Left ventricle myocardium inferior (tissue), 1 donor: ENCODE measurements around the gene ARHGAP5. TPM values are rescaled to one million over a fixed set of nuclear protein-coding genes. Genes with fewer than 3 reads are reported as not detected.
A peak's percentile ranks its signal among the peaks of the same experiment; 100 is the strongest.
"Not testable (repeated sequence)": the region's sequence is repeated elsewhere in the genome, so short reads cannot be mapped to it uniquely, and the experiment has no call there.

Experiments
- DNase-seq: peaks from one replicate; pipeline ENCODE4 v3.0.0-alpha.2; 2020
- H3K27ac ChIP-seq: fragments of 200-600 bp; replicated peaks from 2 replicates; pipeline ENCODE4 v1.8.0; 2021
- H3K27me3 ChIP-seq: fragments of 200-600 bp; 2 replicates; pipeline ENCODE4 v1.8.0; 2021; ENCODE audit warnings: low read depth
- H3K36me3 ChIP-seq: fragments of 200-600 bp; 2 replicates; pipeline ENCODE4 v1.8.0; 2021
- H3K4me1 ChIP-seq: fragments of 200-600 bp; 2 replicates; pipeline ENCODE4 v1.8.0; 2021
- H3K4me3 ChIP-seq: fragments of 200-600 bp; 2 replicates; pipeline ENCODE4 v1.8.0; 2021; ENCODE audit warnings: mild to moderate bottlenecking, moderate library complexity
- H3K9me3 ChIP-seq: fragments of 200-600 bp; replicated peaks from 2 replicates; pipeline ENCODE4 v1.8.0; 2021
- intact Hi-C: fragments of 100-400 bp; cut with micrococcal nuclease; formaldehyde crosslinking; loops from one replicate; pipeline ENCODE4 v1.11.0; 2022
- total RNA-seq: library from RNA; stranded (reverse); fragmentation: NEBNext Ultra II Directional; extraction: Animal tissue kit (Norgen Biotek cat#: 25700); gene quantifications from one replicate; pipeline ENCODE4 v1.2.1, GENCODE V29; 2021
- TF ChIP-seq, protein P1 (sequence below): fragments of 200-600 bp; IDR thresholded peaks from 2 replicates; pipeline ENCODE4 v1.8.0; 2021; ENCODE audit warnings: antibody characterized with exemption, mild to moderate bottlenecking, borderline replicate concordance
- donor health status: DM: no; HTN: yes; CAD: no; lungs with severe emphysema.

The ARHGAP5 gene
- total RNA-seq, 1 donor from 2014 or later = 238 TPM

DNA sequence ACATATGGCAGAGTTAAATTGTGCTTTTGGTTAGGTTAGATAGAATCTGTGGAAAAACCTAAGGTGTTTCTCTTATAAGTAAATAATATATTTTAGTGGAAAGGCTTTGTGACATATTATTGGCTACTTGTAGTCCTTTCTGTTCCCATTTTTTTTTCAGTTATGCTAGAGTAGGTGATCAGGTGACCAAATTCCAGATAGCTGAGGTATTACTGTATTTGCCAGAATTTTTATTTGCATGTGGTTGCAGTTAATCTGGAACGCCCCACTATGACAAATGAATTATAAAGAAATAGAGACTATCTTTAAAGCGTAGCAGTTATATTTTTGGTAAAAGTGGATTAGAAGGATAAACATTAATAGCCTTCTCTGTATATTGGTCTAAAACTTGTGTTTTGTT lies 52.0 kb downstream of the ARHGAP5 start:
- Histone ChIP-seq H3K27ac (peak overlapping the region; percentile 70), H3K27me3 (no peaks in the 10 kb centered on the region), H3K4me3 (peak overlapping the region; percentile 22), H3K4me1 (peaks cover 54% of the 10 kb centered on the region), H3K36me3 (peaks cover 25% of the 10 kb centered on the region), H3K9me3 (peaks cover 14% of the 10 kb centered on the region)
- no peak for DNase-seq
- intact Hi-C loops = no loop called here
- TF ChIP-seq, protein P1, sequence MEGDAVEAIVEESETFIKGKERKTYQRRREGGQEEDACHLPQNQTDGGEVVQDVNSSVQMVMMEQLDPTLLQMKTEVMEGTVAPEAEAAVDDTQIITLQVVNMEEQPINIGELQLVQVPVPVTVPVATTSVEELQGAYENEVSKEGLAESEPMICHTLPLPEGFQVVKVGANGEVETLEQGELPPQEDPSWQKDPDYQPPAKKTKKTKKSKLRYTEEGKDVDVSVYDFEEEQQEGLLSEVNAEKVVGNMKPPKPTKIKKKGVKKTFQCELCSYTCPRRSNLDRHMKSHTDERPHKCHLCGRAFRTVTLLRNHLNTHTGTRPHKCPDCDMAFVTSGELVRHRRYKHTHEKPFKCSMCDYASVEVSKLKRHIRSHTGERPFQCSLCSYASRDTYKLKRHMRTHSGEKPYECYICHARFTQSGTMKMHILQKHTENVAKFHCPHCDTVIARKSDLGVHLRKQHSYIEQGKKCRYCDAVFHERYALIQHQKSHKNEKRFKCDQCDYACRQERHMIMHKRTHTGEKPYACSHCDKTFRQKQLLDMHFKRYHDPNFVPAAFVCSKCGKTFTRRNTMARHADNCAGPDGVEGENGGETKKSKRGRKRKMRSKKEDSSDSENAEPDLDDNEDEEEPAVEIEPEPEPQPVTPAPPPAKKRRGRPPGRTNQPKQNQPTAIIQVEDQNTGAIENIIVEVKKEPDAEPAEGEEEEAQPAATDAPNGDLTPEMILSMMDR = no peak

DNA sequence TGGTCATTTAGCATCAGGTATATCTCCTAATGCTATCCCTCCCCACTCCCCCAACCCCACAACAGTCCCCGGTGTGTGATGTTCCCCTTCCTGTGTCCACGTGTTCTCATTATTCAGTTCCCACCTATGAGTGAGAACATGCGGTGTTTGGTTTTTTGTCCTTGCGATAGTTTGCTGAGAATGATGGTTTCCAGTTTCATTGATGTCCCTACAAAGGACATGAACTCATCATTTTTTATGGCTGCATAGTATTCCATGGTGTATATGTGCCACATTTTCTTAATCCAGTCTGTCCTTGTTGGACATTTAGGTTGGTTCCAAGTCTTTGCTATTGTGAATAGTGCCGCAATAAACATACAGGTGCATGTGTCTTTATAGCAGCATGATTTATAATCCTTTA lies 54.6 kb downstream of the ARHGAP5 start:
- H3K27ac ChIP-seq, intact Hi-C loops, H3K27me3 ChIP-seq, DNase-seq, H3K4me3 ChIP-seq: not testable (repeated sequence)
- Histone ChIP-seq H3K36me3 (peaks cover 36% of the 10 kb centered on the region), H3K9me3 (peaks cover 14% of the 10 kb centered on the region), H3K4me1 (peaks cover 39% of the 10 kb centered on the region)

GRCh38 chr14:32134448-32135097 lies 57.5 kb downstream of the ARHGAP5 start:
- Histone ChIP-seq H3K4me3 (no peak overlapping the region), H3K27me3 (no peaks in the 10 kb centered on the region), H3K27ac (no peak overlapping the region), H3K36me3 (peaks cover 54% of the 10 kb centered on the region), H3K4me1 (peaks cover 33% of the 10 kb centered on the region), H3K9me3 (peaks cover 29% of the 10 kb centered on the region)
- no peak for DNase-seq
- intact Hi-C loops = no loop called here
- TF ChIP-seq, protein P1 = no peak

DNA sequence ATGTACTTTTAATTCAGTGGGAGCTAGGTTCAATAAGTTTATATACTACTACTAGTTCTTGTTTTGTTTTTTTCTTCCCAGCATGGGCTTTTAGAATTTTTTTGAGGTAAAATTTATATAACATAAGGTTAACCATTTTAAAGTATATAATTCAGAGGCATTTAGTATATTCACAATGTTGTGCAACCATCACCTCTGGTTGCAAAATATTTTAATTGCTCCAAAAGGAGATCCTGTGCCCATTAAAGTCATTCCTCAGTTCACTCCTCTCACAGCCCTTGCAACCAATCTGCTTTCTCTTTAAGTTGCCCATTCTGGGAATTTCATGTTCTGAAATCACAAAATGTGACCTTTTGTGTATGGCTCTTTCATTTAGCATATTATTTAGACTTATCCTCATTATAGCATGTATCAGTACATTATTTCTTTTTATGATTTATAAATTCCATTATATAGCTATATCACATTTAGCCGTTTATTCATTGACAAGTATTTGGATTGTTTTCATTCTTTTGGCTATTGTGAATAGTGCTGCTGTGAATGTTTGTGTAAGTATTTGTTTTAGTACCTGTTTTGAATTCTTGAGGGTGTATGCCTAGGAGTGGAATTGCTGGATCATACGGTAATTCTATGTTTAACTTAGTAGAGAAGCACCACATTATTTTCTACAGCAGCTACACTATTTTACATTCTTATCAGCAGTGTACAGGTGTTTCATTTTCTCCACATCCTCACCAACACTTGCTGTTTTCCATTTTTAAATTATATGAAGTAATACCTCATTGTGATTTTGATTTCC lies 59.1 kb downstream of the ARHGAP5 start:
- Histone ChIP-seq H3K9me3 (peaks cover 29% of the 10 kb centered on the region), H3K4me1 (peaks cover 24% of the 10 kb centered on the region), H3K36me3 (peaks cover 47% of the 10 kb centered on the region), H3K4me3 (no peak overlapping the region), H3K27ac (no peak overlapping the region), H3K27me3 (no peaks in the 10 kb centered on the region)
- TF ChIP-seq, protein P1 = no peak
- no peak for DNase-seq
- intact Hi-C loops = no loop called here

GRCh38 chr14:32137313-32137712 lies 60.2 kb downstream of the ARHGAP5 start:
- no peak overlapping the region for H3K27ac ChIP-seq
- H3K4me3 ChIP-seq = no peak overlapping the region
- H3K27me3 ChIP-seq = no peaks in the 10 kb centered on the region
- DNase-seq = no peak
- intact Hi-C loops = no loop called here
- peaks cover 21% of the 10 kb centered on the region for H3K9me3 ChIP-seq
- TF ChIP-seq, protein P1 = no peak
- H3K4me1 ChIP-seq = peaks cover 34% of the 10 kb centered on the region
- peaks cover 44% of the 10 kb centered on the region for H3K36me3 ChIP-seq

- intact Hi-C loops = no loop called here
- DNase-seq = no peak
- Histone ChIP-seq H3K27me3 (no peaks in the 10 kb centered on the region), H3K27ac (no peak overlapping the region), H3K4me3 (no peak overlapping the region), H3K9me3 (peaks cover 19% of the 10 kb centered on the region), H3K4me1 (peaks cover 39% of the 10 kb centered on the region), H3K36me3 (peaks cover 44% of the 10 kb centered on the region)
- TF ChIP-seq, protein P1 = no peak
These were observed 60.8 kb downstream of the ARHGAP5 start for GRCh38 chr14:32137892-32138291.
